Sigmoid colon (tissue), 3 donors: ENCODE measurements around the gene SMYD2.

Experiments used
- POLR2A ChIP-seq, 2 donors: fragments of 450-650 bp; IDR thresholded peaks; one replicate each; pipeline ENCODE4 v1.6.1; 2016; ENCODE audit warnings: antibody characterized with exemption in 2 of 2, mild to moderate bottlenecking in 2 of 2, moderate library complexity in 2 of 2
- TF ChIP-seq, protein P1 (sequence below), 4 experiments: fragments of 450-650 bp in 3 of 4; fragments of 200-600 bp in 1 of 4; IDR thresholded peaks; one replicate each; pipeline ENCODE4 v1.5.1; 2016 to 2019; ENCODE audit warnings: antibody characterized with exemption in 4 of 4, mild to moderate bottlenecking in 3 of 4, moderate library complexity in 2 of 4

- TF ChIP-seq, protein P1, sequence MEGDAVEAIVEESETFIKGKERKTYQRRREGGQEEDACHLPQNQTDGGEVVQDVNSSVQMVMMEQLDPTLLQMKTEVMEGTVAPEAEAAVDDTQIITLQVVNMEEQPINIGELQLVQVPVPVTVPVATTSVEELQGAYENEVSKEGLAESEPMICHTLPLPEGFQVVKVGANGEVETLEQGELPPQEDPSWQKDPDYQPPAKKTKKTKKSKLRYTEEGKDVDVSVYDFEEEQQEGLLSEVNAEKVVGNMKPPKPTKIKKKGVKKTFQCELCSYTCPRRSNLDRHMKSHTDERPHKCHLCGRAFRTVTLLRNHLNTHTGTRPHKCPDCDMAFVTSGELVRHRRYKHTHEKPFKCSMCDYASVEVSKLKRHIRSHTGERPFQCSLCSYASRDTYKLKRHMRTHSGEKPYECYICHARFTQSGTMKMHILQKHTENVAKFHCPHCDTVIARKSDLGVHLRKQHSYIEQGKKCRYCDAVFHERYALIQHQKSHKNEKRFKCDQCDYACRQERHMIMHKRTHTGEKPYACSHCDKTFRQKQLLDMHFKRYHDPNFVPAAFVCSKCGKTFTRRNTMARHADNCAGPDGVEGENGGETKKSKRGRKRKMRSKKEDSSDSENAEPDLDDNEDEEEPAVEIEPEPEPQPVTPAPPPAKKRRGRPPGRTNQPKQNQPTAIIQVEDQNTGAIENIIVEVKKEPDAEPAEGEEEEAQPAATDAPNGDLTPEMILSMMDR (IDR thresholded peaks at IDR 0.05), result no peak
- no peak for TF ChIP-seq POLR2A (IDR thresholded peaks at IDR 0.05)
Observed at GRCh38 chr1:214321705-214322453, 40.9 kb downstream of the SMYD2 start.
